Upper lobe of left lung (tissue), 4 donors: ENCODE results near the gene ARHGAP15.

Experiments used
- CTCF ChIP-seq, 6 experiments: fragments of 450-650 bp in 4 of 6; fragments of 200-600 bp in 2 of 6; sonication (generic) in 2 of 6; IDR thresholded peaks; one replicate each; pipeline ENCODE4 v1.5.1; 2016 to 2019; ENCODE audit warnings: antibody characterized with exemption in 6 of 6
- POLR2A ChIP-seq, 4 donors: fragments of 450-650 bp; IDR thresholded peaks; one replicate each; pipeline ENCODE4 v1.5.1; 2016 to 2017; ENCODE audit warnings: antibody characterized with exemption in 4 of 4, mild to moderate bottlenecking in 2 of 4
- POLR2AphosphoS5 ChIP-seq, 2 donors: sonication (generic); formaldehyde crosslinking; IDR thresholded peaks; one replicate each; pipeline ENCODE4 v1.5.1; 2017; ENCODE audit warnings: antibody characterized with exemption in 2 of 2

GRCh38 chr2:143692967-143693366 is 563.7 kb downstream of the ARHGAP15 start:
- TF ChIP-seq POLR2A (IDR thresholded peaks at IDR 0.05): no peak
- TF ChIP-seq CTCF (IDR thresholded peaks at IDR 0.05): no peak
- no peak for TF ChIP-seq POLR2AphosphoS5 (IDR thresholded peaks at IDR 0.05)
